ENCODE results near the gene WDFY4. TPM values are rescaled to one million over a fixed set of nuclear protein-coding genes. Genes with fewer than 3 reads are reported as not detected.

Gene WDFY4
- total RNA-seq, 1 experiment from 2014 or later: 0.22 TPM

GRCh38 chr10:48906841-48907240 lies 222.2 kb downstream of the WDFY4 start (continued):
- TF ChIP-seq YY1 (IDR thresholded peaks at IDR 0.05; ENCODE audit: extremely low read depth, insufficient replicate concordance, low read depth, low read length): no peak
- TF ChIP-seq EGR1 (IDR thresholded peaks at IDR 0.05; ENCODE audit: low read depth): no peak

GRCh38 chr10:48907730-48908129 lies 223.1 kb downstream of the WDFY4 start:
- Histone ChIP-seq H3K9ac (ENCODE audit: low read length) (no peak overlapping the region), H3K9me3 (ENCODE audit: control insufficient read depth in 1 of 2, insufficient read depth in 1 of 2, low read depth in 1 of 2, low read length in 2 of 2) (no peaks in the 10 kb centered on the region), H3K27me3 (ENCODE audit: insufficient read depth, low read length) (peaks cover 22% of the 10 kb centered on the region), H3K4me3 (replicated peaks in 1 of 2; ENCODE audit: low read depth in 1 of 2, low read length in 2 of 2) (no peak overlapping the region), H3K9me2 (ENCODE audit: insufficient read depth) (no peaks in the 10 kb centered on the region), H2AFZ (ENCODE audit: low read depth, low read length, poor library complexity, severe bottlenecking) (no peak overlapping the region), H3K36me3 (ENCODE audit: control insufficient read depth in 1 of 2, insufficient read depth in 2 of 2, low read length in 2 of 2) (no peaks in the 10 kb centered on the region), H3K79me2 (ENCODE audit: insufficient read depth, low read length) (no peaks in the 10 kb centered on the region), H3K4me2 (ENCODE audit: low read length) (no peak overlapping the region), H3K4me1 (ENCODE audit: control insufficient read depth in 1 of 2, insufficient read depth in 2 of 2, low read length in 2 of 2) (no peaks in the 10 kb centered on the region), H3K27ac (ENCODE audit: low read depth, low read length) (no peak overlapping the region), H4K20me1 (ENCODE audit: insufficient read depth) (no peaks in the 10 kb centered on the region)
- RAD21 ChIA-PET (ENCODE audit: low non-redundant PET in 1 of 2, low total read pairs in 2 of 2, uncharacterized antibody in 2 of 2, unreplicated experiment in 2 of 2): no interaction called here
- no TSS peak for BruUV-seq (replicated peaks)
- POLR2A ChIA-PET: no interaction called here
- TF ChIP-seq ZFX (IDR thresholded peaks at IDR 0.05): no peak
- no peak for DNase-seq (ENCODE audit: low read depth, low spot score)
- no peak for ATAC-seq
- intact Hi-C loops (cut with micrococcal nuclease): no loop called here
- CTCF ChIA-PET: no interaction called here

GRCh38 chr10:48910548-48910947 lies 225.9 kb downstream of the WDFY4 start:
- H2AFZ ChIP-seq (ENCODE audit: low read depth, low read length, poor library complexity, severe bottlenecking): no peak overlapping the region
- no peak overlapping the region for H3K9ac ChIP-seq (ENCODE audit: low read length)
- BruUV-seq (replicated peaks): no TSS peak
- H4K20me1 ChIP-seq (ENCODE audit: insufficient read depth): no peaks in the 10 kb centered on the region
- no peaks in the 10 kb centered on the region for H3K36me3 ChIP-seq (ENCODE audit: control insufficient read depth in 1 of 2, insufficient read depth in 2 of 2, low read length in 2 of 2)
- DNase-seq (ENCODE audit: low read depth, low spot score) (no peak), ATAC-seq (no peak)
- no peak overlapping the region for H3K4me3 ChIP-seq (replicated peaks in 1 of 2; ENCODE audit: low read depth in 1 of 2, low read length in 2 of 2)
- intact Hi-C loops (cut with micrococcal nuclease): no loop called here
- no peaks in the 10 kb centered on the region for H3K4me1 ChIP-seq (ENCODE audit: control insufficient read depth in 1 of 2, insufficient read depth in 2 of 2, low read length in 2 of 2)
- no peak for TF ChIP-seq FOSL1 (IDR thresholded peaks at IDR 0.05; ENCODE audit: low read depth)
- TF ChIP-seq ELF1 (IDR thresholded peaks at IDR 0.05; ENCODE audit: borderline replicate concordance, low read depth): no peak
- TF ChIP-seq MAX (IDR thresholded peaks at IDR 0.05): no peak
- TF ChIP-seq SRF (IDR thresholded peaks at IDR 0.05; ENCODE audit: low read depth): no peak
- TF ChIP-seq SP1 (IDR thresholded peaks at IDR 0.05; ENCODE audit: low read depth): no peak
- no peak for TF ChIP-seq EGR1 (IDR thresholded peaks at IDR 0.05; ENCODE audit: low read depth)
- TF ChIP-seq CBX3 (IDR thresholded peaks at IDR 0.05; ENCODE audit: low read depth): no peak
- TF ChIP-seq EZH2 (IDR thresholded peaks at IDR 0.05): no peak
- TF ChIP-seq, protein P1, sequence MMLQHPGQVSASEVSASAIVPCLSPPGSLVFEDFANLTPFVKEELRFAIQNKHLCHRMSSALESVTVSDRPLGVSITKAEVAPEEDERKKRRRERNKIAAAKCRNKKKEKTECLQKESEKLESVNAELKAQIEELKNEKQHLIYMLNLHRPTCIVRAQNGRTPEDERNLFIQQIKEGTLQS (IDR thresholded peaks at IDR 0.05): no peak
- TF ChIP-seq ZNF274 (IDR thresholded peaks at IDR 0.05; ENCODE audit: low read depth, low read length): no peak
- no peak for TF ChIP-seq YY1 (IDR thresholded peaks at IDR 0.05; ENCODE audit: extremely low read depth, insufficient replicate concordance, low read depth, low read length)
- TF ChIP-seq CEBPB (IDR thresholded peaks at IDR 0.05; ENCODE audit: low read depth): no peak
- TF ChIP-seq, protein P2, sequence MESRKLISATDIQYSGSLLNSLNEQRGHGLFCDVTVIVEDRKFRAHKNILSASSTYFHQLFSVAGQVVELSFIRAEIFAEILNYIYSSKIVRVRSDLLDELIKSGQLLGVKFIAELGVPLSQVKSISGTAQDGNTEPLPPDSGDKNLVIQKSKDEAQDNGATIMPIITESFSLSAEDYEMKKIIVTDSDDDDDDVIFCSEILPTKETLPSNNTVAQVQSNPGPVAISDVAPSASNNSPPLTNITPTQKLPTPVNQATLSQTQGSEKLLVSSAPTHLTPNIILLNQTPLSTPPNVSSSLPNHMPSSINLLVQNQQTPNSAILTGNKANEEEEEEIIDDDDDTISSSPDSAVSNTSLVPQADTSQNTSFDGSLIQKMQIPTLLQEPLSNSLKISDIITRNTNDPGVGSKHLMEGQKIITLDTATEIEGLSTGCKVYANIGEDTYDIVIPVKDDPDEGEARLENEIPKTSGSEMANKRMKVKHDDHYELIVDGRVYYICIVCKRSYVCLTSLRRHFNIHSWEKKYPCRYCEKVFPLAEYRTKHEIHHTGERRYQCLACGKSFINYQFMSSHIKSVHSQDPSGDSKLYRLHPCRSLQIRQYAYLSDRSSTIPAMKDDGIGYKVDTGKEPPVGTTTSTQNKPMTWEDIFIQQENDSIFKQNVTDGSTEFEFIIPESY (IDR thresholded peaks at IDR 0.05; ENCODE audit: extremely low read depth, insufficient replicate concordance, low read length): no peak
- TF ChIP-seq EZH2phosphoT487 (IDR thresholded peaks at IDR 0.05; ENCODE audit: borderline replicate concordance): no peak
- H3K4me2 ChIP-seq (ENCODE audit: low read length): no peak overlapping the region
- RAD21 ChIA-PET (ENCODE audit: low non-redundant PET in 1 of 2, low total read pairs in 2 of 2, uncharacterized antibody in 2 of 2, unreplicated experiment in 2 of 2): no interaction called here
- no peaks in the 10 kb centered on the region for H3K9me3 ChIP-seq (ENCODE audit: control insufficient read depth in 1 of 2, insufficient read depth in 1 of 2, low read depth in 1 of 2, low read length in 2 of 2)
- POLR2A ChIA-PET: no interaction called here
- H3K27ac ChIP-seq (ENCODE audit: low read depth, low read length): no peak overlapping the region
- H3K27me3 ChIP-seq (ENCODE audit: insufficient read depth, low read length): peaks cover 37% of the 10 kb centered on the region
- H3K9me2 ChIP-seq (ENCODE audit: insufficient read depth): no peaks in the 10 kb centered on the region
- CTCF ChIA-PET: interaction anchor here (1.5 kb wide), 1 partner anchor 254 kb away, joined by 3 read pairs; no protein-coding TSS in a partner anchor
- no peaks in the 10 kb centered on the region for H3K79me2 ChIP-seq (ENCODE audit: insufficient read depth, low read length)
